Hematopoietic multipotent progenitor cell treated with erythropoietin and hydrocortisone succinate and interleukin-3 and kit ligand, for 17 days (in vitro differentiated cells): ENCODE measurements around the gene IWS1.
"Not testable (repeated sequence)": the region's sequence is repeated elsewhere in the genome, so short reads cannot be mapped to it uniquely, and the experiment has no call there.

Experiments used
- DNase-seq: peaks from one replicate; pipeline ENCODE4 v3.0.0-alpha.2; 2015; ENCODE audit warnings: low spot score

The IWS1 gene

GRCh38 chr2:127454595-127455565, 71.4 kb downstream of the IWS1 start:
- DNase-seq, result no peak

GRCh38 chr2:127453392-127454171, 72.7 kb downstream of the IWS1 start:
- DNase-seq, result peak; percentile 16

- DNase-seq, result no peak
Observed at GRCh38 chr2:127453013-127453391, 73.3 kb downstream of the IWS1 start.

- not testable (repeated sequence) for DNase-seq
Observed at GRCh38 chr2:127452423-127452822, 73.9 kb downstream of the IWS1 start.

GRCh38 chr2:127451981-127452380, 74.3 kb downstream of the IWS1 start:
- no peak for DNase-seq

GRCh38 chr2:127449898-127450297, 76.4 kb downstream of the IWS1 start:
- DNase-seq, result no peak

GRCh38 chr2:127449414-127449813, 76.9 kb downstream of the IWS1 start:
- no peak for DNase-seq

GRCh38 chr2:127448526-127448925, 77.8 kb downstream of the IWS1 start:
- DNase-seq, result no peak

GRCh38 chr2:127439343-127439742, 86.9 kb downstream of the IWS1 start:
- no peak for DNase-seq

- no peak for DNase-seq
Observed at GRCh38 chr2:127437781-127438726, 88.2 kb downstream of the IWS1 start.

- DNase-seq, result no peak
Observed at GRCh38 chr2:127437056-127437455, 89.2 kb downstream of the IWS1 start.

- no peak for DNase-seq
Observed at GRCh38 chr2:127434515-127434914, 91.8 kb downstream of the IWS1 start.

GRCh38 chr2:127431408-127432023, 94.8 kb downstream of the IWS1 start:
- DNase-seq, result no peak
